Measurements from ENCODE around the gene HP1BP3. TPM values are rescaled to one million over a fixed set of nuclear protein-coding genes. Genes with fewer than 3 reads are reported as not detected.

HP1BP3 gene
- total RNA-seq, 1 donor from 2014 or later = 228 TPM

DNA sequence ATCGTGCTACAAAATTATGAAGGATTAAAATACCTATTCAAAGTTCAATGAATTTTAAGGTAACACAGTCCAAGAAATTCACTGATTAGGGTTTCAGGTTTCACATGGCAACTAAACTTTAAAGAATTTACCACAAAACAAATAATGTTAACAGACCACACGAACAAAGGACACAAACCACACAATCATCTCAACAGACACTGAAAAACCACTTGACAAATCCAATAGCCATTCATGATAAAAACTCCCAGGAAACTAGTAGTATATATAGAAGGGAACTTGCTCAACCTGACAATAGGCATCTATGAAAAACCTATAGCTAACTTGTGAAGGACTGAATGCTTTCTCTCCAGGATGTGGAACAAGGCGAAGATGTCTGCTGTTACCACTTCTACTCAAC lies 33.5 kb downstream of the HP1BP3 start:
- no peaks in the 10 kb centered on the region for H3K4me1 Mint-ChIP-seq (ENCODE audit: unreplicated experiment)
- H3K9me3 Mint-ChIP-seq (ENCODE audit: unreplicated experiment) = no peaks in the 10 kb centered on the region
- peaks cover 48% of the 10 kb centered on the region for H3K36me3 Mint-ChIP-seq (ENCODE audit: unreplicated experiment)
- TF ChIP-seq CTCF (IDR thresholded peaks at IDR 0.05) = no peak
- no peaks in the 10 kb centered on the region for H3K27me3 Mint-ChIP-seq (ENCODE audit: unreplicated experiment)
- H3K4me3 Mint-ChIP-seq (ENCODE audit: unreplicated experiment) = no peak overlapping the region
- H3K27ac Mint-ChIP-seq (ENCODE audit: unreplicated experiment) = no peak overlapping the region
- no peak for DNase-seq (ENCODE audit: extremely low spot score, unreplicated experiment)

GRCh38 chr1:20751462-20751990 lies 35.6 kb downstream of the HP1BP3 start:
- H3K9me3 Mint-ChIP-seq (ENCODE audit: unreplicated experiment) = no peaks in the 10 kb centered on the region
- no peak overlapping the region for H3K27ac Mint-ChIP-seq (ENCODE audit: unreplicated experiment)
- no peaks in the 10 kb centered on the region for H3K4me1 Mint-ChIP-seq (ENCODE audit: unreplicated experiment)
- H3K27me3 Mint-ChIP-seq (ENCODE audit: unreplicated experiment) = no peaks in the 10 kb centered on the region
- peaks cover 48% of the 10 kb centered on the region for H3K36me3 Mint-ChIP-seq (ENCODE audit: unreplicated experiment)
- no peak for DNase-seq (ENCODE audit: extremely low spot score, unreplicated experiment)
- no peak overlapping the region for H3K4me3 Mint-ChIP-seq (ENCODE audit: unreplicated experiment)
- no peak for TF ChIP-seq CTCF (IDR thresholded peaks at IDR 0.05)

- DNase-seq (ENCODE audit: extremely low spot score, unreplicated experiment) = no peak
- H3K9me3 Mint-ChIP-seq (ENCODE audit: unreplicated experiment) = no peaks in the 10 kb centered on the region
- peaks cover 13% of the 10 kb centered on the region for H3K4me1 Mint-ChIP-seq (ENCODE audit: unreplicated experiment)
- H3K36me3 Mint-ChIP-seq (ENCODE audit: unreplicated experiment) = peaks cover 55% of the 10 kb centered on the region
- peak overlapping the region; percentile 66 for H3K27ac Mint-ChIP-seq (ENCODE audit: unreplicated experiment)
- no peak overlapping the region for H3K4me3 Mint-ChIP-seq (ENCODE audit: unreplicated experiment)
- no peak for TF ChIP-seq CTCF (IDR thresholded peaks at IDR 0.05)
- no peaks in the 10 kb centered on the region for H3K27me3 Mint-ChIP-seq (ENCODE audit: unreplicated experiment)
Observed at GRCh38 chr1:20742671-20743070, 44.4 kb downstream of the HP1BP3 start.

DNA sequence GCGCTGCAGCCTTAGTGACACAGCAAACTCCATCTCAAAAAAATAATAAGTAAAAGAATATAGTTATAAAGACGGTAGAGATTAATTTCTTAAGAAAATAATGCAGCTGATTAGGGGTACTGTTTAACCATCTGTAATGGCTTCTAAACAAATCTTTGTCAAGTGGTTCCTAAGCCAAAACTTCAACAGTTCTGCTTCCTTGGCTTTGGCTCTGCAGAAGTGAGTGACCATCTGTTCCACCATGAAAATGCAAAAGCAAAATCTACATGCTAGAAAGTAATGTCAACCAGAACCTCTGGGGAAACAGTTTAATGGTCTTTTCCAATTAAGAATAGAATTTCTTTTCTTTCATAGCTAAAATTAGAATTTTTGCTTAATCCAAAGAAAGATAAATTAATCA lies 46.3 kb downstream of the HP1BP3 start:
- no peak for DNase-seq (ENCODE audit: extremely low spot score, unreplicated experiment)
- Mint-ChIP-seq H3K36me3 (ENCODE audit: unreplicated experiment) (peaks cover 56% of the 10 kb centered on the region), H3K4me3 (ENCODE audit: unreplicated experiment) (no peak overlapping the region), H3K27ac (ENCODE audit: unreplicated experiment) (no peak overlapping the region), H3K9me3 (ENCODE audit: unreplicated experiment) (no peaks in the 10 kb centered on the region), H3K27me3 (ENCODE audit: unreplicated experiment) (no peaks in the 10 kb centered on the region), H3K4me1 (ENCODE audit: unreplicated experiment) (peaks cover 13% of the 10 kb centered on the region)
- TF ChIP-seq CTCF (IDR thresholded peaks at IDR 0.05) = no peak

- H3K9me3 Mint-ChIP-seq (ENCODE audit: unreplicated experiment) = no peaks in the 10 kb centered on the region
- TF ChIP-seq CTCF (IDR thresholded peaks at IDR 0.05) = no peak
- H3K27me3 Mint-ChIP-seq (ENCODE audit: unreplicated experiment) = no peaks in the 10 kb centered on the region
- H3K4me3 Mint-ChIP-seq (ENCODE audit: unreplicated experiment) = no peak overlapping the region
- DNase-seq (ENCODE audit: extremely low spot score, unreplicated experiment) = no peak
- peaks cover 13% of the 10 kb centered on the region for H3K4me1 Mint-ChIP-seq (ENCODE audit: unreplicated experiment)
- peaks cover 42% of the 10 kb centered on the region for H3K36me3 Mint-ChIP-seq (ENCODE audit: unreplicated experiment)
- H3K27ac Mint-ChIP-seq (ENCODE audit: unreplicated experiment) = peak overlapping the region; percentile 0
Observed at GRCh38 chr1:20739225-20739624, 47.9 kb downstream of the HP1BP3 start.
